Karpas-422 (cell line): ENCODE measurements around the gene TROAP. TPM values are rescaled to one million over a fixed set of nuclear protein-coding genes. Genes with fewer than 3 reads are reported as not detected.
"Not testable (repeated sequence)": the region's sequence is repeated elsewhere in the genome, so short reads cannot be mapped to it uniquely, and the experiment has no call there.

Experiments
- DNase-seq: peaks from one replicate; pipeline ENCODE4 v3.0.0-alpha.2; 2015
- H2AFZ ChIP-seq: fragments of 200-600 bp; sonication (generic); 2 replicates; pipeline ENCODE4 v1.6.1; 2014; ENCODE audit warnings: antibody characterized with exemption, low read length, mixed read lengths
- H3K27ac ChIP-seq: fragments of 200-600 bp; sonication (generic); 2 replicates; pipeline ENCODE4 v1.5.1; 2014; ENCODE audit warnings: mild to moderate bottlenecking, low read length, moderate library complexity
- H3K27me3 ChIP-seq: fragments of 200-600 bp; sonication (generic); 2 replicates; pipeline ENCODE4 v1.6.1; 2014; ENCODE audit warnings: low read length, mixed read lengths
- H3K36me3 ChIP-seq: fragments of 200-600 bp; sonication (generic); 2 replicates; pipeline ENCODE4 v1.6.1; 2014; ENCODE audit warnings: low read length, mixed read lengths; ENCODE audit not compliant: insufficient read depth
- H3K4me1 ChIP-seq: fragments of 200-600 bp; sonication (generic); 2 replicates; pipeline ENCODE4 v1.6.1; 2014; ENCODE audit warnings: mild to moderate bottlenecking, low read length, mixed read lengths
- H3K4me2 ChIP-seq: fragments of 200-600 bp; sonication (generic); 2 replicates; pipeline ENCODE4 v1.6.1; 2014; ENCODE audit warnings: low read length, low read depth, mild to moderate bottlenecking; ENCODE audit not compliant: poor library complexity, severe bottlenecking
- H3K4me3 ChIP-seq: fragments of 200-600 bp; sonication (generic); 2 replicates; pipeline ENCODE4 v1.5.1; 2014; ENCODE audit warnings: mild to moderate bottlenecking, antibody characterized with exemption, low read length, mixed read lengths
- H3K79me2 ChIP-seq: fragments of 200-600 bp; sonication (generic); 2 replicates; pipeline ENCODE4 v1.6.1; 2014; ENCODE audit warnings: mild to moderate bottlenecking, low read length, mixed read lengths
- H3K9ac ChIP-seq: fragments of 200-600 bp; sonication (generic); 2 replicates; pipeline ENCODE4 v1.6.0; 2014; ENCODE audit warnings: low read length
- H3K9me2 ChIP-seq: fragments of 200-600 bp; sonication (generic), shearing (Covaris generic); replicated peaks from 2 replicates; pipeline ENCODE4 v1.6.0; 2014; ENCODE audit warnings: mild to moderate bottlenecking, low read length, moderate library complexity; ENCODE audit not compliant: insufficient read depth
- H3K9me3 ChIP-seq: fragments of 300-700, 200-600 bp; sonication (generic); 2 replicates; pipeline ENCODE4 v1.6.1; 2014; ENCODE audit warnings: low read length, mixed read lengths
- H4K20me1 ChIP-seq: fragments of 200-600 bp; sonication (generic); 2 replicates; pipeline ENCODE4 v1.6.1; 2014; ENCODE audit warnings: mild to moderate bottlenecking, antibody characterized with exemption, low read length, low read depth; ENCODE audit not compliant: insufficient read depth
- total RNA-seq: library from RNA; depleted of rRNA; stranded (reverse); fragments of >200 nt; shearing (Covaris generic); gene quantifications from 2 replicates; pipeline ENCODE4 v1.2.3, GENCODE V29; 2014; ENCODE audit warnings: low replicate concordance; rRNA removed

The TROAP gene
- total RNA-seq, 1 experiment from 2014 or later, result 20.2 TPM

DNA sequence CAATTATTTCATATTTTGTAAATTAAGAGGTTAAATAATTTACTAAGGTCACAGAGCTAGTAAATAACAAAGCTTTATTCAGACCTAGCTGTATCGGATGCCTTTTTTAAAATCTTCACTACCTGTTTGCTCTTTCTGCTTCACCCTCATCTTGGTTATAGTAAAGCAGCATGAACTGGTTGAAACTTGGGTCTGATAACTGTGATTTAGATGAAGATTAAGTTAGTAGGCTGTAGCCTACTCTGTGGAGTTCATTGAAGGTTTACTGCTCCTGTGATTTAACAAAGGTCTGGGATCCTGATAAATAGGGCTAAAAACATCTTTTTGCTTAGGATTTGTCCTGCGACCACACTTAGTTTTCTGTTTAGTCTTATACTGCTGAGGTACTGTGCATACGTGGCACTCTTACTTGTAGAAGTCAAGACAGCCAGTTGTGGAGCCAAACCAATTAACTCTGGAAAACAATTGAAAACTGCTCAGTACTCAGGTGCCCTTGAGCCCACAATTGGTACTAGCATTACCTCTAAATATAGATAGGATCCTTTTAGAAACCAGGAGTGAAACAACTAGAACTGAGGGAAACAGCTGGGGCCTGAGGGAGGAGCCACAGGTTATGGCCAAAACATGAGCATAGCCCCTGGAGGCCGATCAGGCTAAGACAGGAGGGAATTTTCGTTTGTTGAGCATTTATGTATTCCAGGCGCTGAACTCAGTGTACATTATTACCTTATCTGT is 46.5 kb downstream of the TROAP start:
- peaks cover 37% of the 10 kb centered on the region for H3K4me1 ChIP-seq
- peak overlapping the region; percentile 66 for H3K4me3 ChIP-seq
- H3K79me2 ChIP-seq, result peaks cover 71% of the 10 kb centered on the region
- H3K9me2 ChIP-seq, result no peaks in the 10 kb centered on the region
- no peak overlapping the region for H2AFZ ChIP-seq
- no peaks in the 10 kb centered on the region for H3K27me3 ChIP-seq
- no peaks in the 10 kb centered on the region for H3K9me3 ChIP-seq
- H3K36me3 ChIP-seq, result peaks cover 20% of the 10 kb centered on the region
- peak overlapping the region; percentile 80 for H3K4me2 ChIP-seq
- peak overlapping the region; percentile 97 for H3K9ac ChIP-seq
- DNase-seq, result peak; percentile 70
- H3K27ac ChIP-seq, result peak overlapping the region; percentile 88
- peaks cover 4% of the 10 kb centered on the region; the same call in 1 of the 2 replicates for H4K20me1 ChIP-seq

- Histone ChIP-seq H3K9me3 (no peaks in the 10 kb centered on the region), H3K4me1 (peaks cover 37% of the 10 kb centered on the region), H4K20me1 (peaks cover 4% of the 10 kb centered on the region; the same call in 1 of the 2 replicates), H3K4me2 (no peak overlapping the region), H3K4me3 (no peak overlapping the region), H3K9ac (no peak overlapping the region), H3K36me3 (peaks cover 20% of the 10 kb centered on the region), H3K27me3 (no peaks in the 10 kb centered on the region), H3K79me2 (peaks cover 80% of the 10 kb centered on the region), H3K27ac (peak overlapping the region; percentile 88; the same call in 1 of the 2 replicates), H2AFZ (no peak overlapping the region), H3K9me2 (no peaks in the 10 kb centered on the region)
- no peak for DNase-seq
Measured at GRCh38 chr12:49370539-49370938, 47.5 kb downstream of the TROAP start.

GRCh38 chr12:49375406-49375805 is 52.4 kb downstream of the TROAP start:
- Histone ChIP-seq H3K36me3 (peaks cover 20% of the 10 kb centered on the region), H3K9me3 (no peaks in the 10 kb centered on the region), H3K4me3 (no peak overlapping the region), H3K4me2 (no peak overlapping the region), H4K20me1 (0 out of 2 replicates have a peak, but pooled peaks cover 4% of the 10 kb centered on the region), H3K27me3 (no peaks in the 10 kb centered on the region), H3K9me2 (no peaks in the 10 kb centered on the region), H3K27ac (no peak overlapping the region), H3K4me1 (peaks cover 11% of the 10 kb centered on the region), H2AFZ (no peak overlapping the region), H3K79me2 (peaks cover 96% of the 10 kb centered on the region), H3K9ac (no peak overlapping the region)
- DNase-seq, result no peak

DNA sequence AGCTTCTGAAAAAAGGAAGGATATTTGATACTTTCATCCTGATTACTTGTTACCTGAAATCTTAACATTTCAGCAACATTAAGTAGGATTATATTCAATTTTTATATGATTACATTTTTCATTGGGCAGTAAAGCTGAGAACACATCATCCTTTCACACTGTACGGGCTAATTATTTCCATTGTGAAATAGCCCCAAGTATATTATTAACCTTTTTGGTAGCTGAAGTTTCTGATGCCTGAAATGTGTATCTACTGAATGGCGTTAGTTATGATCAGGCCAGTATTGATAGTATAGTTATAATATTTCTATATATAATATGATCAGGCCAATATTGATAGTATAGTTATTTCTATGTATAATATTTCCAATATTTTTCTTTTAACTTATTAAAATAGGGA is 54.3 kb downstream of the TROAP start:
- DNase-seq, result no peak
- Histone ChIP-seq H3K4me2 (no peak overlapping the region), H3K4me1 (no peaks in the 10 kb centered on the region; the same call in 1 of the 2 replicates), H4K20me1 (peaks cover 17% of the 10 kb centered on the region; the same call in 1 of the 2 replicates), H3K9ac (no peak overlapping the region), H3K79me2 (peaks cover 96% of the 10 kb centered on the region), H3K36me3 (peaks cover 11% of the 10 kb centered on the region), H3K4me3 (no peak overlapping the region), H3K9me3 (no peaks in the 10 kb centered on the region), H3K27me3 (no peaks in the 10 kb centered on the region), H3K9me2 (no peaks in the 10 kb centered on the region), H2AFZ (no peak overlapping the region), H3K27ac (no peak overlapping the region)

GRCh38 chr12:49380184-49380583 is 57.1 kb downstream of the TROAP start:
- not testable (repeated sequence) for H3K9me2 ChIP-seq, H3K4me3 ChIP-seq, H3K9me3 ChIP-seq, H3K27ac ChIP-seq, H3K9ac ChIP-seq, H2AFZ ChIP-seq, H3K27me3 ChIP-seq, H3K4me2 ChIP-seq, H3K4me1 ChIP-seq, DNase-seq
- Histone ChIP-seq H4K20me1 (peaks cover 14% of the 10 kb centered on the region; the same call in 1 of the 2 replicates), H3K36me3 (peaks cover 11% of the 10 kb centered on the region), H3K79me2 (peaks cover 95% of the 10 kb centered on the region)

Other genes with a start within 250 kb of the TROAP start
- gene DHH, start 228.5 kb upstream of the TROAP start, total RNA-seq, result 0.26 and 0.36 TPM in 2 replicates
- 17.5 and 46.8 TPM in 2 replicates for gene LMBR1L, start 212.4 kb upstream of the TROAP start, total RNA-seq
- 770 and 904 TPM in 2 replicates for gene TUBA1B, start 191.9 kb upstream of the TROAP start, total RNA-seq
- gene TUBA1A, start 134.2 kb upstream of the TROAP start, total RNA-seq, result 126 and 139 TPM in 2 replicates
- 90.0 and 132 TPM in 2 replicates for gene TUBA1C, start 58.2 kb upstream of the TROAP start, total RNA-seq
- gene PRPH, start 28.1 kb upstream of the TROAP start, total RNA-seq, result 0.52 TPM in 1 of 2 replicates, not detected in the other
- not detected in 2 replicates for gene C1QL4, start 13.9 kb downstream of the TROAP start, total RNA-seq
- gene DNAJC22, start 23.6 kb downstream of the TROAP start, total RNA-seq, result not detected in 2 replicates
- gene SPATS2, start 44.2 kb downstream of the TROAP start, total RNA-seq, result 43.5 and 50.7 TPM in 2 replicates
- gene KCNH3, start 215.8 kb downstream of the TROAP start, total RNA-seq, result not detected in 2 replicates
- gene MCRS1, start 244.9 kb downstream of the TROAP start, total RNA-seq, result 28.6 and 51.8 TPM in 2 replicates